NCI-H524 treated with DMSO at 0.1 percent for 48 hours (cell line): ENCODE data around the gene CSDE1.

Source experiments
- DNase-seq: peaks from one replicate; lab custom pipeline; 2025; lab: John Stamatoyannopoulos, UW

CSDE1 gene

GRCh38 chr1:114749835-114750234, 7.9 kb downstream of the CSDE1 start:
- no peak for DNase-seq

GRCh38 chr1:114746450-114747121, 11.2 kb downstream of the CSDE1 start:
- DNase-seq: no peak

DNA sequence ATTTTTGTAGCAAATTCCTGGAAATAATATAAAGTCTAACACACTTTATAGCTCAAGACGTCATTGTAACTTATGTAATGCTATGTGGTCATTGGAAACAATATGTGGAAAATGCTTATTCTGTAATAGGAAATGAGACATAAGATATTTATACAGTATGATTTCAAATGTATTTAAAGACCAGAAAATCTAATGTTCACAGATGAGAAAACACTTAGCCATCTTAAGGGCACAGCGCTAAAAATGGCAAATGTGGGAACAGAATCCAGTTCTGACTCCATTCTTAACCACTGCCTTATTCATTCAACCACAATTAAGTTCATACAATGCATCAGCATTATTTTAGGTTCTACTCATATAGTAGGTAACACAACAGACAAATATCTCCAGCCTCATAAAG, 12.5 kb downstream of the CSDE1 start:
- no peak for DNase-seq

DNA sequence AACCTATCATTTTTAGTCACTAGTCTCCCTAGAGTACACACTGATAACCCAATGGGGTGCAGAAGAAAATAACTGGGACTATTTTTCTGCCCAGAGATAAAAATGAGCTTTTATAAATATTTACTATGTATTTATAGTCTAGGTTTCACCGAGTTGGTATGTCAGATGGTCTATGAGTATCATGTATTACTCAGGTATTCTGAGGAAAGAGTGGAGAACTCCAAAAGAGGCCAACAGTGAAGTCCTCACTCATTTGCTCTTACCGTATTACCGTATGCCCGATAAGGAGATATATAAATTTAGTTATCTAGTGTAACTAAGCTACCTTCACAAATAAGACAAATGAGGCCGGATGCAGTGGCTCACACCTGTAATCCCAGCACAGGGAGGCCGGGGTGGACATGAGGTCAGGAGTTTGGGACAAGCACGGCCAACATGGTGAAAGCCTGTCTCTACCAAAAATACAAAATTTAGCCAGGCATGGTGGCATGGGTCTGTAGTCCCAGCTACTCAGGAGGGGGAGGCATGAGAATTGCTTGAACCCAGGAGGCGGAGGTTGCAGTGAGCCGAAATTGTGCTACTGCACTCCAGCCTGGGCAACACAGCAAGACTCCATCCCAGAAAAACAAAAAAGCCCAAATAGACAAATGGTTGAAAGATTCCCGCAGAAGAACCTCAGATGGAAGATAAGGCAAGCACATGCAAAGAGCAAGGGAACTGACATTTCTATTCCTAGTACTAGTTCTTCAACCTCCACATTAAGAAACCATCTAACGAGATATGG, 15.6 kb downstream of the CSDE1 start:
- no peak for DNase-seq

GRCh38 chr1:114740331-114740730, 17.5 kb downstream of the CSDE1 start:
- DNase-seq: no peak

- DNase-seq: no peak
Observed at GRCh38 chr1:114737314-114737849, 20.4 kb downstream of the CSDE1 start.

GRCh38 chr1:114735479-114735878, 22.3 kb downstream of the CSDE1 start:
- no peak for DNase-seq

DNA sequence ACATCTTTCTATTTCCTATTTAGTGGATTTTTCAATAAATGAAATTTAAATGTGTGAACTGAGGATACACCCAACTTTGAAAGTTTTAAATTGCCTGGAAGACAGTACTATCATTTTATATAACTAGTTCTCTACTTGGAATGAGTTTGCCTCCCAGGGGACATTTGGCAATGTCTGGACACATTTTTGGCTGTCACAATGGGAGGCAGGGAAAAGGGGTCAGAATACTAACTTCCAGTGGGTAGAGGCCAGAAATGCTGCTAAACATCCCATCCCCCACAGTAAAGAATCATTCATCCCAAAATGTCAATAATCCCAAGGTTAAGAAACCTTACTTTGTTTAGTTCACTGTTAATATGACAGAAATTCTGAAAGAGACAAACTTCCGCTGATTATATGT, 28.0 kb downstream of the CSDE1 start:
- no peak for DNase-seq

GRCh38 chr1:114728553-114728952, 29.2 kb downstream of the CSDE1 start:
- DNase-seq: no peak

- DNase-seq: no peak
Observed at GRCh38 chr1:114725230-114725629, 32.6 kb downstream of the CSDE1 start.

- no peak for DNase-seq
Observed at GRCh38 chr1:114723915-114724314, 33.9 kb downstream of the CSDE1 start.

GRCh38 chr1:114723457-114723856, 34.3 kb downstream of the CSDE1 start:
- DNase-seq: no peak

DNA sequence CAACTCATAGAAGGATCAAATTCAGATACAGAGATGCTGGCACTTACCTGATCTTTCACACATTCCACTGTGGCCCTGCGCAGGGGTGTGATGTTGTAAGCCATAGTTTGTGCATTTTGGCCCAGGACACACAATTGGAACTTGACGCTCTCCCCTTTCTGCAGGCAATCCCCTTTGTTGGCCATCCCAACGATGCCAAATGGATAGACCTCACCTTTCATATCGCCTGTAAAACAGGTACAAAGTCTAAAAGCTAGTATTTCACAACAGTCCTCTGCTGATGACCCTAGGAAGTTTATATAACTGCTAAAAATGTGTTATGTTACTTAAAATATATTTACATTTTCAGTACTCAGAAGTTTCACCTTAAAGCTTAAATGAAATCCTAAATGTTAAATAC, 37.3 kb downstream of the CSDE1 start:
- DNase-seq: no peak

DNA sequence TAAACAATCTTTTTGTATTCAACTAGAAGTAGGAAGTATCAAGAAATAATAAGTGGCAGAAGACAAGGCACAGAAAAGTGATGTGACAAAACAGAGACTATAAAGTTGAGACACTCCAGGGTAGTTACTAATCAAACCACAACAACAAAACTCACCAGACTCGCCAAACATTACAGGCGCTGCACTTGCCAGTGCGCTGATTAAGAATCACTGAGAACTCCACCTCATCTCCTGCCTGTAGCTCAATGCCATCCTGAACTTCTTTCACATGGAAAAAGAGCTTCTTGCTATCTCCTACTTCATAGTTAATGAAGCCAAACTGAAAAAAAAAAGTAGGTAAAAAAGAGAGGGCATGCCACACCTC, 38.4 kb downstream of the CSDE1 start:
- DNase-seq: no peak

DNA sequence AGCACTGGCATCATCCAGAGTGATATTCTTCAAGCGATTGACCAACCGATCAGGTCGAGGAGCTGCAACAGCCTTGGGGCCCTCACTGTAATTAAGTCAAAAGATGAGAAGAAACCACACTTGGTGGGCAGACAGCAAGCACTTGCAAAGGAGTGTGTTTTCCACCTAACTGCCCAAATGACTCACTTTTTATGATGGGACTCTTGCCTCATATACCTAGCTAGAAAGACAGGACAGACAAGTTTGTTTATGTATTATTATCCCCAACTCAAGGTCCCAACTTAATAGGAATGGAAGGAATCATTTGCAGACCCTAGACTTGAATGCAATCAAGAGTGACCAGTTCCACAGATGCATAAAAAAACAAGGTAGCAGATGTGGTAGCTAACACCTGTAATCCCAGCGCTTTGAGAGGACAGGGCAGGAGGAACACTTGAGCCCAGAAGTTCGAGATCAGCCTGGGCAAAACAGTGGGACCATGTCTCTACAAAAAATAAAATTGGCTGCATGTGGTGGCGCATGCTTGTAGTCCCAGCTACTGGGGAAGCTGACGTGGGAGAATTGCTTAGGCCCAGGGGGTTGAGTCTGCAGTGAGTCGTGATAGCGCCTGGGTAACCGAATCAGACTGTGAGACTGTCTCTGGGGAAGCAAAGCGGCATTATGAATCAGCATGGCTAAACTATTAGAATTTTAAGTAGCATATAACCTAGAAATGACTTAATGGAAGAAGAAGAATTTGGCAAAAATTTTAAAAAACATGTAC, 38.9 kb downstream of the CSDE1 start:
- no peak for DNase-seq

GRCh38 chr1:114716304-114717170, 41.2 kb downstream of the CSDE1 start, which contains the start of gene NRAS:
Gene NRAS (minus strand): TSS chr1:114716771. CDS start chr1:114716160, 611 bp downstream.
- DNase-seq: peak; percentile 14

DNA sequence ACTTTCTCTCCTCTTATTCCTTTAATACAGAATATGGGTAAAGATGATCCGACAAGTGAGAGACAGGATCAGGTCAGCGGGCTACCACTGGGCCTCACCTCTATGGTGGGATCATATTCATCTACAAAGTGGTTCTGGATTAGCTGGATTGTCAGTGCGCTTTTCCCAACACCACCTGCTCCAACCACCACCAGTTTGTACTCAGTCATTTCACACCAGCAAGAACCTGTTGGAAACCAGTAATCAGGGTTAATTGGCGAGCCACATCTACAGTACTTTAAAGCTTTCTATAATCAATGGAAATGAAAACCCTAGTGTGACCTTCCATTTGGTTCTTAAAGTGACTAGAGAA, 41.9 kb downstream of the CSDE1 start:
- DNase-seq: no peak

DNA sequence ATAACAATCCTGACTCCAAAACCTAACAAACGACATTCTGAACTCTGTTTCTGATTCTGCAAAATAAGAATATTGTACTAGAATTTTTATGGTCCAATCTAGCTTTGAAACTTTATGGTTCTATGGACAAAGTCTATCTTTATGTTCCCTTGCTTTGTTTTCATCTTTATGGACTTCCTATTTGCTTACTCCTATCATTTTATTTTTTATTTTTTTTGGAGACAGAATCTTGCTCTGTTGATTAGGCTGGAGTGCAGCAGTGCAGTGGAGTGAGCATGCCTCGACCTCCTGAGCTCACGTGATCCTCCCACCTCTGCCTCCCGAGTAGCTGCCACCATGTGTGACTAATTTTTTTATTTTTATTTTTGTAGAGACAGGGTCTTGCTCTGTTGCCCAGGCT, 44.8 kb downstream of the CSDE1 start:
- DNase-seq: no peak

- DNase-seq: no peak
Observed at GRCh38 chr1:114710360-114710759, 47.4 kb downstream of the CSDE1 start.

- no peak for DNase-seq
Observed at GRCh38 chr1:114707604-114708003, 50.2 kb downstream of the CSDE1 start.

GRCh38 chr1:114703242-114703641, 54.5 kb downstream of the CSDE1 start:
- no peak for DNase-seq

DNA sequence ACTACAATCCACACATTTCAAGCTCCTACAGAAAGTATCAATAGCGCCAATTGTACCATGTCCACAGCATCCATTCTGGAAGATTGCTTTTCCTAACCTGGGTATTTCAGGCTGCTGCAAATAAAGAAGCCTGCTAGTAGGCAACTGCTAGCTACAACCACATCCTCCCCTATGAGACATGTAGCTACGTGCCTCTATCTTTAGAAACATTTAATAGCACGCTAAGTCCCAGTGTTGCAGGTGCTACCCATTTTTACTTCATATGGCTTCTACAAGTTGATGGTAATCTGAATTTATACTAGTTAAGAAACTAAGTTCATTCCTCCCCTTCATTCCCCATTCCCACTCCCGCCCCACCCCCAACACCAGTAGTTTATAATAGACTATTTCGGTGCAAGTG, 55.0 kb downstream of the CSDE1 start:
- no peak for DNase-seq
